ENCODE measurements around the gene SORBS2. TPM values are rescaled to one million over a fixed set of nuclear protein-coding genes. Genes with fewer than 3 reads are reported as not detected.

SORBS2 gene
- total and polyA plus RNA-seq, 2 donors (not counting 3 experiments of a cell fraction or from before 2014, with no cell fraction given): 69.8 to 82.5 TPM

- intact Hi-C loops (cut with micrococcal nuclease) (no loop called here), dilution Hi-C loops (cut with MboI; ENCODE audit: extremely low pct_ligation_motif_present, low sequenced_read_pairs) (no loop called here)
- CTCF ChIA-PET: interaction anchor here (0.9 kb wide), 1 partner anchor 11 kb away, joined by 3 read pairs; no protein-coding TSS in a partner anchor
- BruUV-seq (replicated peaks): no TSS peak
- no peak for FAIRE-seq
- H3K27ac ChIP-seq (ENCODE audit: insufficient read depth, low read depth, low read length): no peak overlapping the region
- H3K9me1 ChIP-seq (replicated peaks; ENCODE audit: control insufficient read depth, extremely low read depth, insufficient read depth, low read length): no peaks in the 10 kb centered on the region
- H4K20me1 ChIP-seq (replicated peaks; ENCODE audit: control insufficient read depth, extremely low read depth, insufficient read depth, low read length): no peaks in the 10 kb centered on the region
- no peaks in the 10 kb centered on the region for H3K36me3 ChIP-seq (ENCODE audit: control insufficient read depth in 2 of 2, extremely low read depth in 1 of 2, insufficient read depth in 2 of 2, low read length in 2 of 2)
- H3K79me2 ChIP-seq (ENCODE audit: control insufficient read depth, insufficient read depth, low read length): no peaks in the 10 kb centered on the region
- no peaks in the 10 kb centered on the region for H3K9me3 ChIP-seq (replicated peaks; ENCODE audit: control insufficient read depth, insufficient read depth, low read length)
- no peak overlapping the region for H3K4me2 ChIP-seq (ENCODE audit: insufficient read depth, low read length)
- H3K4me1 ChIP-seq (ENCODE audit: control insufficient read depth, extremely low read depth, insufficient read depth, low read length): peaks cover 10% of the 10 kb centered on the region
- POLR2A ChIA-PET: no interaction called here
- no peak for DNase-seq (ENCODE audit: low read depth, low spot score)
- no peak overlapping the region for H2AFZ ChIP-seq (ENCODE audit: low read depth, low read length)
- TF ChIP-seq FOS (IDR thresholded peaks at IDR 0.05; ENCODE audit: borderline replicate concordance, insufficient read depth, low read length) (no peak), GATA2 (IDR thresholded peaks at IDR 0.05; ENCODE audit: insufficient read depth, insufficient read length, low read depth, low read length) (no peak), MAX (IDR thresholded peaks at IDR 0.05; ENCODE audit: insufficient read depth, insufficient read length) (no peak), POLR2A (IDR thresholded peaks at IDR 0.05; ENCODE audit: low read depth, low read length) (no peak), POLR2AphosphoS5 (IDR thresholded peaks at IDR 0.05; ENCODE audit: insufficient read depth, low read depth, low read length) (no peak)
- H3K27me3 ChIP-seq (ENCODE audit: control insufficient read depth in 2 of 2, insufficient read depth in 2 of 2, low read length in 2 of 2): peaks cover 0 to 10% of the 10 kb centered on the region in 2 experiments
- no peak overlapping the region for H3K9ac ChIP-seq (replicated peaks; ENCODE audit: extremely low read depth, insufficient read depth, low read length)
- H3K4me3 ChIP-seq (replicated peaks in 1 of 3; ENCODE audit: insufficient read depth in 1 of 3, low read depth in 1 of 3, low read length in 3 of 3): no peak overlapping the region
These were observed 273.2 kb downstream of the SORBS2 start for GRCh38 chr4:185538806-185539205.

- H3K36me3 ChIP-seq (ENCODE audit: control insufficient read depth in 2 of 2, extremely low read depth in 1 of 2, insufficient read depth in 2 of 2, low read length in 2 of 2): no peaks in the 10 kb centered on the region
- intact Hi-C loops (cut with micrococcal nuclease) (no loop called here), dilution Hi-C loops (cut with MboI; ENCODE audit: extremely low pct_ligation_motif_present, low sequenced_read_pairs) (no loop called here)
- no peak overlapping the region for H3K4me2 ChIP-seq (ENCODE audit: insufficient read depth, low read length)
- no TSS peak for BruUV-seq (replicated peaks)
- no peaks in the 10 kb centered on the region for H3K9me1 ChIP-seq (replicated peaks; ENCODE audit: control insufficient read depth, extremely low read depth, insufficient read depth, low read length)
- POLR2A ChIA-PET: interaction anchor here (0.7 to 2.0 kb wide), 2 partner anchors 17 to 62 kb away, joined by 4 to 6 read pairs; no protein-coding TSS in a partner anchor
- no peak overlapping the region for H3K27ac ChIP-seq (ENCODE audit: insufficient read depth, low read depth, low read length)
- CTCF ChIA-PET: interaction anchor here (0.7 to 4.5 kb wide), 9 partner anchors 8 to 502 kb away, joined by 3 to 36 read pairs (median 4); partner anchors contain the start of gene CCDC110
- H2AFZ ChIP-seq (ENCODE audit: low read depth, low read length): no peak overlapping the region
- no peak for DNase-seq (ENCODE audit: low read depth, low spot score)
- peaks cover 0 to 6% of the 10 kb centered on the region in 2 experiments for H3K27me3 ChIP-seq (ENCODE audit: control insufficient read depth in 2 of 2, insufficient read depth in 2 of 2, low read length in 2 of 2)
- FAIRE-seq: peak; percentile 28
- no peaks in the 10 kb centered on the region for H3K9me3 ChIP-seq (replicated peaks; ENCODE audit: control insufficient read depth, insufficient read depth, low read length)
- H4K20me1 ChIP-seq (replicated peaks; ENCODE audit: control insufficient read depth, extremely low read depth, insufficient read depth, low read length): no peaks in the 10 kb centered on the region
- peaks cover 10% of the 10 kb centered on the region for H3K4me1 ChIP-seq (ENCODE audit: control insufficient read depth, extremely low read depth, insufficient read depth, low read length)
- H3K9ac ChIP-seq (replicated peaks; ENCODE audit: extremely low read depth, insufficient read depth, low read length): no peak overlapping the region
- H3K79me2 ChIP-seq (ENCODE audit: control insufficient read depth, insufficient read depth, low read length): no peaks in the 10 kb centered on the region
- TF ChIP-seq JUN (IDR thresholded peaks at IDR 0.05; ENCODE audit: borderline replicate concordance, insufficient read depth, insufficient read length, low read depth) (no peak), FOS (IDR thresholded peaks at IDR 0.05; ENCODE audit: borderline replicate concordance, insufficient read depth, low read length) (no peak), CTCF (IDR thresholded peaks at IDR 0.05; ENCODE audit: extremely low read depth in 1 of 2, insufficient read depth in 1 of 2, low read depth in 1 of 2, low read length in 2 of 2) (no peak), POLR2A (IDR thresholded peaks at IDR 0.05; ENCODE audit: low read depth, low read length) (no peak), MAX (IDR thresholded peaks at IDR 0.05; ENCODE audit: insufficient read depth, insufficient read length) (no peak), MYC (IDR thresholded peaks at IDR 0.05; ENCODE audit: low read depth, low read length) (no peak), EZH2 (IDR thresholded peaks at IDR 0.05; ENCODE audit: borderline replicate concordance, low read depth, low read length, severe bottlenecking) (no peak), GATA2 (IDR thresholded peaks at IDR 0.05; ENCODE audit: insufficient read depth, insufficient read length, low read depth, low read length) (no peak), POLR2AphosphoS5 (IDR thresholded peaks at IDR 0.05; ENCODE audit: insufficient read depth, low read depth, low read length) (no peak)
- no peak overlapping the region for H3K4me3 ChIP-seq (replicated peaks in 1 of 3; ENCODE audit: insufficient read depth in 1 of 3, low read depth in 1 of 3, low read length in 3 of 3)
These were observed 275.6 kb downstream of the SORBS2 start for GRCh38 chr4:185536411-185536709.

Measured in endothelial cell of umbilical vein (primary cell).